Activated CD4-positive, alpha-beta T cell treated with anti-CD3 and anti-CD28 coated beads for 36 hours (primary cell): ENCODE data around the gene OBP2B. TPM values are rescaled to one million over a fixed set of nuclear protein-coding genes. Genes with fewer than 3 reads are reported as not detected.
"Not testable (repeated sequence)": the region's sequence is repeated elsewhere in the genome, so short reads cannot be mapped to it uniquely, and the experiment has no call there.

Experiments
- ATAC-seq: fragments of 200-7000 bp; cut with Tn5 transposase; one replicate; pipeline ENCODE4 v1.10.0; 2021; ENCODE audit warnings: mild to moderate bottlenecking, moderate library complexity
- CTCF ChIA-PET: fragments of 350-600 bp; sonication (Branson Sonifier 250); formaldehyde crosslinking; loops from one replicate; lab custom pipeline; 2021; ENCODE audit warnings: antibody characterized with exemption; lab: Charles Lee
- POLR2A ChIA-PET: fragments of 350-600 bp; sonication (Branson Sonifier 250); formaldehyde crosslinking; loops from one replicate; lab custom pipeline; 2021; ENCODE audit warnings: antibody characterized with exemption, inconsistent platforms; lab: Charles Lee
- DNase-seq: peaks from one replicate; pipeline ENCODE4 v3.0.0-alpha.2; 2020
- H3K27ac Mint-ChIP-seq: one replicate; pipeline ENCODE4 v1.8.0; 2021; ENCODE audit warnings: mixed read lengths
- H3K27me3 Mint-ChIP-seq: one replicate; pipeline ENCODE4 v1.8.0; 2021; ENCODE audit warnings: mixed read lengths
- H3K36me3 Mint-ChIP-seq: one replicate; pipeline ENCODE4 v1.8.0; 2021; ENCODE audit warnings: low read depth, mixed read lengths
- H3K4me1 Mint-ChIP-seq: one replicate; pipeline ENCODE4 v1.8.0; 2021; ENCODE audit warnings: mixed read lengths
- H3K4me3 Mint-ChIP-seq: one replicate; pipeline ENCODE4 v1.8.0; 2021; ENCODE audit warnings: mild to moderate bottlenecking, moderate library complexity, mixed read lengths
- H3K9me3 Mint-ChIP-seq: one replicate; pipeline ENCODE4 v1.8.0; 2021; ENCODE audit warnings: low read depth, mixed read lengths
- intact Hi-C, 2 experiments: fragments of 100-400 bp; cut with DNase I in 1 of 2; cut with micrococcal nuclease in 1 of 2; formaldehyde crosslinking; loops; one replicate each; pipeline versions ENCODE4 v1.14.2 to v1.15.1; 2022 to 2024; cut with DNase I, micrococcal nuclease
- total RNA-seq, 2 experiments: library from RNA; stranded (reverse); gene quantifications; one replicate each; pipeline ENCODE4 v1.2.3, GENCODE V29; 2021

Gene OBP2B
- total RNA-seq, 2 experiments from 2014 or later: not detected

DNA sequence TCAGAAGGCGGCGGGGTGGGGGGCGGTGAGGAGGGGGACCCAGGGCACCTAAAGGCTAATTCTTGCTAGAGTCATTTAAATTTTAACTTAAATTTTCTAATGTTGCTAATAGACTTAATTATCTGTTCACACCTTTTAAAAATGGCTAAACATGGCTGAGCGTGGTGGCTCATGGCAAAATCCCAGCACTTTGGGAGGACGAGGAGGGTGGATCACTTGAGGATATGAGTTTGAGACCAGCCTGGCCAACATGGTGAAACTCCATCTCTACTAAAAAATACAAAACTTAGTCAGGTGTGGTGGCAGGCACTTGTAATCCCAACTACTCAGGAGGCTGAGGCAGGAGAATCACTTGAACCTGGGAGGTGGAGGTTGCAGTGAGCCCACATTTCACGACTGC is 42.2 kb upstream of the OBP2B start:
- CTCF ChIA-PET: interaction anchor here (1.6 to 2.3 kb wide), 2 partner anchors 10 to 12 kb away, joined by 3 to 8 read pairs; no protein-coding TSS in a partner anchor
- POLR2A ChIA-PET, intact Hi-C loops, ATAC-seq, H3K27ac Mint-ChIP-seq, H3K4me3 Mint-ChIP-seq, H3K27me3 Mint-ChIP-seq, H3K4me1 Mint-ChIP-seq, H3K36me3 Mint-ChIP-seq, H3K9me3 Mint-ChIP-seq, DNase-seq: not testable (repeated sequence)

DNA sequence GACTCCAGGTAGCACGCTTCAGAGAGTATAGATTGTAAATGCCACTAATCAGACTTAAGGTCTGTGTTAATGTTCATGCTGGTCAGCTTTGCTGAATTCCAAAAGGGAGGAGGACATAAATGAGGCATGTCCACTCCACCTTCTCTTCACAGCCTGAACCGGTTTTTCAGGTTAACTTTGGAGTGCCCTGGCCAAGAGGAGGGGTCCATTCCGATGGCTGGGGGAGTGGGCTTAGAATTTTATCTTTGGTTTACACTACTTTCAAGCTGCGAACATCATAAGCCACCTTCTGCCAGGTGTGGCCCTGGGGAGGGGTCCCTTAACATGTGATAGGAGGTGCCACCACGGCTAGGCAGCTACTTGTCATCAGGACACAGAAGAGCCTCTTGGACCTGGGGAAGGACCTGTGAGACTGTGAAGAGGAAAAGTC is 41.7 kb upstream of the OBP2B start:
- CTCF ChIA-PET: interaction anchor here (1.6 kb wide), 1 partner anchor 10 kb away, joined by 3 read pairs; no protein-coding TSS in a partner anchor
- ATAC-seq: no peak
- intact Hi-C loops: no loop called here
- no peaks in the 10 kb centered on the region for H3K36me3 Mint-ChIP-seq
- no peak overlapping the region for H3K4me3 Mint-ChIP-seq
- no peaks in the 10 kb centered on the region for H3K9me3 Mint-ChIP-seq
- POLR2A ChIA-PET: no interaction called here
- DNase-seq: no peak
- no peaks in the 10 kb centered on the region for H3K4me1 Mint-ChIP-seq
- H3K27ac Mint-ChIP-seq: no peak overlapping the region
- H3K27me3 Mint-ChIP-seq: peaks cover 3% of the 10 kb centered on the region

DNA sequence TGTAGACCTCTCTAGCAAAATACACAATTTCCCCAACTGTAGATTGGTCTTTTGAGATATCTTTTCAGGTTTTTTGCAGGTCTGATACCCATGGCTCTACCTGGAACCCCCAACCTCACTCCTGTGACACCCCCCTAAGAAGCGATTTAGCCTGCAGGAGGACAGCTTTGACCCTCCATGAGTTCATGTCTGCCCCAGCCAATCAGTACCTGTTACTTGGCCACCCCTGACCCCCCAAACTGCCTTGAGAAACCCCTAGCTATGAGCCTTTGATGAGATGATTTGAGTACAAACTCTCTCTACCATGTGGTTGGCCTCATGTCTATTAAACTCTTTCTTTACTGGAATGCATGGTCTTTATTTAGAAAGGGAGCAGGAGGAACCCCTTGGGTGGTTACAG is 40.3 kb upstream of the OBP2B start:
- DNase-seq (no peak), ATAC-seq (no peak)
- H3K27me3 Mint-ChIP-seq: peaks cover 3% of the 10 kb centered on the region
- H3K9me3 Mint-ChIP-seq: no peaks in the 10 kb centered on the region
- no peak overlapping the region for H3K4me3 Mint-ChIP-seq
- no peaks in the 10 kb centered on the region for H3K36me3 Mint-ChIP-seq
- POLR2A ChIA-PET: no interaction called here
- no peak overlapping the region for H3K27ac Mint-ChIP-seq
- CTCF ChIA-PET: interaction anchor here (1.4 kb wide), 1 partner anchor 10 kb away, joined by 8 read pairs; no protein-coding TSS in a partner anchor
- intact Hi-C loops: no loop called here
- no peaks in the 10 kb centered on the region for H3K4me1 Mint-ChIP-seq

DNA sequence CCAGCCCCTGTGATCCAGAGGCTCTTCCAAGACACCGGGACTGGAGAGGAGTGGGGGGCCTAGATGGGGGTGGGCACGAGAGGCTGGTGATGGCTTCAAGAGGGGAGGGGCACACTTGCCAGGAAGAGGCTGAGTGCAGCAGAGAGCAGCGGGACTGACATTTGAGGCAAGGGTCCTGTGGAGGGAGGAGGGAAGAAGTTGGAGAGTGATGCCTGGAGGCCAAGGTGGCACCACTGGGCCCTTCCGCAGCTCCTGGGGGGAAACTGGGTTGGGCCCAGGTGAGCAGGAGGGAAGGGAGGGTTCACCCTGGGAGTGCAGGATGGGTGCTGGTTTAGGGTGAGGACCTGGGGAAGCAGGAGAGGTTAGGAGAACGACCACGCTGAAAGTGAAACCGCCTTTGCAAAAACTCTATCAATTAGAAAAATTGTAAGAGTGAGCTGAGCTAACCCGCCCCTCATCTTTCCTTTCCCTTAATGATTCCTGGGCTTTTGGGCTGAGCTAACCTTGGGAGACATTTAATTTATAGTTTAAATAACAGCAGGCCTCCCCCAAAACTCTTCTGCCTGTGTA is 39.8 kb upstream of the OBP2B start:
- H3K9me3 Mint-ChIP-seq: no peaks in the 10 kb centered on the region
- no peaks in the 10 kb centered on the region for H3K4me1 Mint-ChIP-seq
- ChIA-PET CTCF (interaction anchor here (0.6 to 1.4 kb wide), 3 partner anchors 10 to 1029 kb away, joined by 3 to 8 read pairs (median 3); no protein-coding TSS in a partner anchor), POLR2A (no interaction called here)
- DNase-seq (no peak), ATAC-seq (no peak)
- intact Hi-C loops: no loop called here
- H3K36me3 Mint-ChIP-seq: no peaks in the 10 kb centered on the region
- no peak overlapping the region for H3K27ac Mint-ChIP-seq
- no peak overlapping the region for H3K4me3 Mint-ChIP-seq
- peaks cover 3% of the 10 kb centered on the region for H3K27me3 Mint-ChIP-seq

DNA sequence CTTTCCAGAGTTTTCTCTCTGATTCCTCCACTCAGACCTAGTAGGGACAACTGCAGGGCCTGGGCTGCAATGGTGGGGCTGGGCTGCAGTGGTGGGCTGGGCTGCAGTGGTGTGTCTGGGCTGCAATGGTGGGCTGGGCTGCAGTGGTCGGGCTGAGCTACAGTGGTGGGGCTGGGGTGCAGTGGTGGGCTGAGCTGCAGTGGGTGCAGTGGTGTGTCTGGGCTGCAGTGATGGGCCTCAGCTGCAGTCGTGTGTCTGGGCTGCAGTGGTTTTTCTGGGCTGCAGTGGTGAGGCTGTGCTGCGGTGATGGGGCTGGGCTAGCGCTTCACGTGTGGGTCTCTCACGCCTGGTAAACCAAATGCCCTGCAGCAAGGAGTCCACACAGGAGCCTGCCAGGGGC is 38.6 kb upstream of the OBP2B start:
- ChIA-PET CTCF (interaction anchor here (1.1 to 1.2 kb wide), 2 partner anchors 9 to 14 kb away, joined by 3 to 5 read pairs; no protein-coding TSS in a partner anchor), POLR2A (no interaction called here)
- H3K4me1 Mint-ChIP-seq: no peaks in the 10 kb centered on the region
- no peaks in the 10 kb centered on the region for H3K36me3 Mint-ChIP-seq
- peaks cover 5% of the 10 kb centered on the region for H3K27me3 Mint-ChIP-seq
- no peak overlapping the region for H3K27ac Mint-ChIP-seq
- H3K9me3 Mint-ChIP-seq: no peaks in the 10 kb centered on the region
- no peak for ATAC-seq
- DNase-seq: no peak
- intact Hi-C loops: no loop called here
- H3K4me3 Mint-ChIP-seq: no peak overlapping the region

DNA sequence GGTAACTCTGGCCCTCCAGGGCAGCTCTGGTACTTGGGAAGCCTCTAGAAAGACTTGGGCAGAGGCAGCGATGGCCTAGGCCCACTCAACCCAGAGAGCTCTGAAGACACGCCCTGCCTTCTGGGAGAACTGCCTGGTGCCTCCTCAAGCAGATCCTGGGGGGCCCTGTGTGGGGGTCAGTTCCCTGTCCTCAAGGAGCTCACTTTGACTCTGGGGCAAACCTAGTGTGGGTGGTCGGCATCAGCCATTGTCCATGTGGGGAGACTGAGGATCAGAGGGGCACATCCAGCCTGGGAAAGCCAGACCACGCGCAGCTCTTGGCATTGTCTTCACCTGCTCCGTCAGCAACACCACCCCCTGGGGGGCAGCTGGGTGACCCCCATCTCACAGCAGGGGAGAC is 37.9 kb upstream of the OBP2B start:
- no peak for DNase-seq
- no peaks in the 10 kb centered on the region for H3K4me1 Mint-ChIP-seq
- intact Hi-C loops: no loop called here
- ChIA-PET POLR2A (no interaction called here), CTCF (interaction anchor here (1.1 to 1.2 kb wide), 2 partner anchors 8 to 15 kb away, joined by 3 to 5 read pairs; no protein-coding TSS in a partner anchor)
- no peak for ATAC-seq
- H3K27ac Mint-ChIP-seq: no peak overlapping the region
- peaks cover 5% of the 10 kb centered on the region for H3K27me3 Mint-ChIP-seq
- no peaks in the 10 kb centered on the region for H3K36me3 Mint-ChIP-seq
- H3K9me3 Mint-ChIP-seq: no peaks in the 10 kb centered on the region
- H3K4me3 Mint-ChIP-seq: no peak overlapping the region

DNA sequence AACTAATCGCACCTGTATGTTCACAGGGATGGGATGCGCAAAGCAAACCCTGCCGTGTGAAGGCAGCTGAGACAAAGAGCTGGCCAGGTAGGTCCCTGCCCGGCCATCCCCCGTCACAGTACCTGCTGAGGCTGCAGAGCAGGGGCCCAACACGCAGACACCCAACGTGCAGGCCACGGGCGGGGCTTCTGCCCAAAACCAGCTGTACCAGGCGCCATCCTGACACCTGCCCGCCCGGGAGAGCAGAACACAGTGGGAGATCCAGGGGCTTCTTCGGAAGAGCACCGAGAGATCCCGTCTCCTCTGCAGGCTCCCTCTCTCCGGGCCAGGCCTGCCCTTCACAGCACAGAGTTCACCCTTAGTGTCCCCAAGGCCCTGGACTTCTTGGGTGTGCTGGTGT is 37.5 kb upstream of the OBP2B start:
- ATAC-seq (no peak), DNase-seq (no peak)
- H3K9me3 Mint-ChIP-seq: no peaks in the 10 kb centered on the region
- ChIA-PET CTCF (interaction anchor here (1.2 kb wide), 1 partner anchor 8 kb away, joined by 5 read pairs; no protein-coding TSS in a partner anchor), POLR2A (no interaction called here)
- no peak overlapping the region for H3K27ac Mint-ChIP-seq
- H3K36me3 Mint-ChIP-seq: no peaks in the 10 kb centered on the region
- peaks cover 5% of the 10 kb centered on the region for H3K27me3 Mint-ChIP-seq
- no peak overlapping the region for H3K4me3 Mint-ChIP-seq
- intact Hi-C loops: no loop called here
- no peaks in the 10 kb centered on the region for H3K4me1 Mint-ChIP-seq

DNA sequence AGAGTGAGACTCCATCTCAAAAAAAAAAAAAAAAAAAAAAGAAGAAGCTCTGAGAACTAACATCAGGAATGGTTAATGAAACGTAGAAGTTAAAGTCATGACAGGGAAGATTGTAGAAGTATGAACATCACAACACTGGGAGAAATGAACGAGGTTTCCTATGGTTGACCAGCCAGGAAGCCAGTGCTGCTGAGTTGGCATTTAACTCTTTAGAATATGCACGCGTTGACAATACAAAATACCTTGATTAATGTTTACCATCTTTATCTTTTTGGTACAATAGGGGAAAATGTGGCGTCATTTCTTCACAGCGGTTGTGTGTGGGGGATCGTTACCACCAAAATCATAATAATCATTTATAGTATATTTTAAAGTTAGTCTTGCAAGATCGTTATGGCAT is 33.9 kb upstream of the OBP2B start:
- peaks cover 3% of the 10 kb centered on the region for H3K27me3 Mint-ChIP-seq
- H3K4me1 Mint-ChIP-seq: peaks cover 7% of the 10 kb centered on the region
- ChIA-PET POLR2A (no interaction called here), CTCF (interaction anchor here (1.5 kb wide), 1 partner anchor 87 kb away, joined by 7 read pairs; no protein-coding TSS in a partner anchor)
- H3K27ac Mint-ChIP-seq: no peak overlapping the region
- ATAC-seq: no peak
- intact Hi-C loops: no loop called here
- DNase-seq: no peak
- H3K36me3 Mint-ChIP-seq: no peaks in the 10 kb centered on the region
- no peaks in the 10 kb centered on the region for H3K9me3 Mint-ChIP-seq
- H3K4me3 Mint-ChIP-seq: no peak overlapping the region

DNA sequence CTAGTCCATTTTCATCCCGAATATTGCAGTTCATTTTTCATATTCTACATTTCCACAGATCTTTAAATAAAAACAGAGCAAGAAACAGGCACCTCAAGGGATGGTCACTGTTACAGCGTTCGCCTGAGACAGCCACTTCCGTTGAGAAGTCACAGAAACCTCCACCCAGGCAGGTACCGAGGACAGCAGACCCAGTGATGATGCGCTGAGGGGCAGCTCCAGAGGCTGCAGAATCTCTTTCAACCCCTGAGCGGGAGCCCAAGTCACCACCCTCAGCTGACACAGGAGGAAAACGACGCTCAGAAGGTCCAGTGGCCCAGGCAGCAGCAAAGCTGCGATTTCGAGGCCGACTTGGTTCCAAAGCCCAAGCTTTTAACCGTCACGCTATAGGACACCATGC is 33.2 kb upstream of the OBP2B start:
- ChIA-PET CTCF (no interaction called here), POLR2A (no interaction called here)
- intact Hi-C loops: no loop called here
- H3K36me3 Mint-ChIP-seq: no peaks in the 10 kb centered on the region
- no peak overlapping the region for H3K4me3 Mint-ChIP-seq
- H3K9me3 Mint-ChIP-seq: no peaks in the 10 kb centered on the region
- peaks cover 5% of the 10 kb centered on the region for H3K27me3 Mint-ChIP-seq
- no peak overlapping the region for H3K27ac Mint-ChIP-seq
- peaks cover 7% of the 10 kb centered on the region for H3K4me1 Mint-ChIP-seq
- ATAC-seq (no peak), DNase-seq (no peak)

DNA sequence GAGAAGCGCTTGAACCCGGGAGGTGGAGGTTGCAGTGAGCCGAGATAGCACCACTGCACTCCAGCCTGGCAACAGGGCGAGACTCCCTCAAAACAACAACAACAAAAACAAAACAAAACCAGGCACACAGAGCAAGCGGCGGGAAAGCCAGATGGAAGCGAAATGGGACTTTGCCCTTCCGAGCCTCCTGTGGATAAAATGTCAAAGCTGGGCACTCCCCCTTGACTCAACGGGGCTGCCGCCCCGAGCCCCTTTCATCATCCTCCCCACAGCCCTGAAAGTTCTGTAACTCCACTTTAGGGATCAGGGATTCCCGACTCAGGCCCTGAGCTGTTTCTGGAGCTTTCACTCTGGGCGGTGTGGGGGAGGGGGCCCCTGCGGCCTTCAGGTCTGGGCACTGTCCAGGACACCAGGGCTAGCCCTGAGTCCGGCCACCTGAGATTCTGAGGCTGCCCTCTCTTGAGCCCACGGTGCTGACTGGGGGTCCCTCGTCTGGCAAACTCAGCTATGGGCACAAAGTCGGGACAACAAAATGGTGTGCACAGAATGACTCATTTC is 30.6 kb upstream of the OBP2B start:
- H3K4me3 Mint-ChIP-seq: no peak overlapping the region
- CTCF ChIA-PET: interaction anchor here (0.6 to 2.3 kb wide), 16 partner anchors 8 to 246 kb away, joined by 3 to 14 read pairs (median 4); no protein-coding TSS in a partner anchor
- H3K4me1 Mint-ChIP-seq: peaks cover 7% of the 10 kb centered on the region
- H3K9me3 Mint-ChIP-seq: no peaks in the 10 kb centered on the region
- intact Hi-C loops: loop anchor here (1.0 to 5.0 kb wide), 5 partner anchors 52 to 247 kb away; no protein-coding TSS in a partner anchor
- no peaks in the 10 kb centered on the region for H3K36me3 Mint-ChIP-seq
- POLR2A ChIA-PET: no interaction called here
- DNase-seq (no peak), ATAC-seq (no peak)
- no peak overlapping the region for H3K27ac Mint-ChIP-seq
- peaks cover 5% of the 10 kb centered on the region for H3K27me3 Mint-ChIP-seq

DNA sequence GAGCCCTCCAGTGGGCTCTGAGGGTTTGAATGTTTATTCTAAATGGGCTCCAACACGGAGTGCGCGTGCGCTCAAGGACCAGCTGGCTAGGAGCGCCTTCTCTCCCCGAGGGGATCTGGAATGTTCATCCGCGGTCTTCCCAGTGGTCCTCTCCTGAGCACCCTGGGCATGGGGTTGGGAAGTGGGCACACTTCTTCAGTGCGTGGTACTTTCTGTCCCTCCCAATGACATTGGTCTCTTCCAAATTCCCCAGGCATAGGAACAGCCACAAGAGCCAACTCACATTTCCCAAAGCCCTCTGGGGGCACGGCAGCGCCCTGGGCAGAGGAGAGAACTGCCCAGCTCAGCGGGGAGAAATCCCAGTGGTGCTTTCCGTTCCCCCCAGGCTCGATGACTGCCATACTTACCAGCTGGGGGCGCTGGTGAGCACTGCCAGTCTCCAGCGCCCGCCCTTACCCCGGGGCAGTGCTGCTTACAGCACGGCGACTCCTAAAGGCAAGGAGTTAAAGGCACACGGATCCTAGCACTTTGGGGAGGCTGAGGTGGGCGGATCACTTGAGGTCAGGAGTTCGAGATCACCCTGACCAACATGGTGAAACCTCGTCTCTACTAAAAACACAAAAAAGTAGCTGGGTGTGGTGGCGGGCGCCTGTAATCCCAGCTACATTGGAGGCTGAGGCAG is 29.9 kb upstream of the OBP2B start:
- Mint-ChIP-seq H3K4me1 (peaks cover 7% of the 10 kb centered on the region), H3K27me3 (peaks cover 5% of the 10 kb centered on the region), H3K36me3 (no peaks in the 10 kb centered on the region), H3K27ac (no peak overlapping the region), H3K9me3 (no peaks in the 10 kb centered on the region), H3K4me3 (peak overlapping the region; percentile 52)
- intact Hi-C loops: loop anchor here (1.0 to 5.0 kb wide), 5 partner anchors 52 to 247 kb away; no protein-coding TSS in a partner anchor
- DNase-seq (peak; percentile 88), ATAC-seq (peak; percentile 97)
- ChIA-PET POLR2A (no interaction called here), CTCF (interaction anchor here (0.6 to 2.3 kb wide), 21 partner anchors 8 to 488 kb away, joined by 3 to 14 read pairs (median 3); no protein-coding TSS in a partner anchor)
